Epithelial cell of esophagus (primary cell): ENCODE data around the gene TNFSF8.
A peak's percentile ranks its signal among the peaks of the same experiment; 100 is the strongest.

Experiments used
- DNase-seq: peaks from one replicate; pipeline ENCODE4 v3.0.0; 2010; ENCODE audit warnings: low read depth
- H3K4me3 ChIP-seq: 2 replicates; pipeline ENCODE4 v1.5.1; 2011; ENCODE audit warnings: mild to moderate bottlenecking, low read length, control low read depth
- CTCF ChIP-seq: IDR thresholded peaks from 2 replicates; pipeline ENCODE4 v1.5.1; 2011; ENCODE audit warnings: low read depth, mild to moderate bottlenecking, low read length, control low read depth, inconsistent platforms; ENCODE audit not compliant: insufficient read depth; ENCODE audit errors: missing control alignments

Gene TNFSF8

DNA sequence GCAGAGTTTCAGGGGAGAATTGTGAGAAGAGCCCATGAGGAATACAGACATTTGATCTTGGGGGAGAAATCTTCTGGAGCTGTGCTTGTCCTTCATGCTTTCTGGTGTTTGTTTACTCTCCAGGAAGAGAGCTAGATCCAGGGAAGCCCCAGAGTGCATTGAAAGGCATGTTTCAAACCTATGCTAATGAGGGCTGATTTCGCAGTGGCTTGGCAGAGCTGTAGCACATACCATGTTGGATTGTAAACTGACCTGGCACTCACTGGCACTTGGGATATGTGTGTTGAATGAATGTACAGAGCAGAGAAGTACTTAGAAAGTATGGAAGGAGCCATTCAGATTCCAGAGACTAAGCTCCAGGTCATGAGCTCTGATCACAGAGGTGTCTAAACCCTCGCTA is 30.9 kb downstream of the TNFSF8 start:
- no peak overlapping the region for H3K4me3 ChIP-seq

GRCh38 chr9:114898741-114899140 is 31.6 kb downstream of the TNFSF8 start:
- no peak for DNase-seq
- TF ChIP-seq CTCF = no peak
- no peak overlapping the region for H3K4me3 ChIP-seq

More for the DNA sequence above, 30.9 kb downstream of the TNFSF8 start:
- DNase-seq = no peak
- TF ChIP-seq CTCF = no peak

GRCh38 chr9:114897196-114897595 is 33.2 kb downstream of the TNFSF8 start:
- no peak overlapping the region for H3K4me3 ChIP-seq
- no peak for DNase-seq
- no peak for TF ChIP-seq CTCF

DNA sequence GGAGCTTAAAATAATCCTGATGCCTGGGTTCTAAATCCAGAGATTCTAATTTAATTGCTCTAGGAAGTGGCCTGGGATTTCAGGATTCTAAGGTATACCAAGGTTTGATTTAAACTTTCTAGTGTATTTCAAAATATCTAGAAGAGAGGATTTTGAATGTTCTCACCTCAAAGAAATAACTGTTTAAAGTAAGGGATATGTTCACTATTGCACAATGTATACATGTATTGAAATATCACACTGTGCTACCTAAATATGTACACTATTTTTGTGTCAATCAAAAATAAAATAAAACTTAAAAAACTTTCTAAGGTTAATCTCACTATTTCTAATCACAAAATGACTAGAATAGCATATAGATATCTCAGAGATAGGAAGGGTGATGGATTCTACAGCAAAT is 34.0 kb downstream of the TNFSF8 start:
- TF ChIP-seq CTCF = no peak
- no peak overlapping the region for H3K4me3 ChIP-seq
- DNase-seq = no peak

GRCh38 chr9:114895521-114895991 is 34.8 kb downstream of the TNFSF8 start:
- no peak overlapping the region for H3K4me3 ChIP-seq
- DNase-seq = no peak
- no peak for TF ChIP-seq CTCF

GRCh38 chr9:114894609-114895433 is 35.6 kb downstream of the TNFSF8 start:
- DNase-seq = peak; percentile 90
- TF ChIP-seq CTCF = no peak

DNA sequence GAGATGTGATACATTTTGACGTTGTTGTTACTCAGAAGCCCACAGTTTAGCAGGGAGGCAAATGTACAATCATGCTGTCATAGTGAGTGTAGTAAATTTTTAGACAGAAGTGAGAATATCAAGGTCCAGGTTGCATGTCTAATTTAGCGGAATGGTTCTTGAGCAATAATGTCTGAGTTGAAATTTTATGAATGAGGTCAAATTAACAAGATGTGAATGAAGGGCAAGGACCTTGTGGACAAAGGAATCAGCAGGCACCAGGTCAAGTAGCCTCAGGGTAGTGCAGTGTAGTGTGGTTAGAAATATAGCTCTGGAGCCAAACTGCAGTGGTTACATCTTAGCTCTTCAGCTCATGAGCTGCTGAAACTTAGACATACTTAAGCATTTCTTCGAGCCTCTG is 36.2 kb downstream of the TNFSF8 start:
- H3K4me3 ChIP-seq = no peak overlapping the region
- no peak for DNase-seq
- no peak for TF ChIP-seq CTCF

More at GRCh38 chr9:114894609-114895433, 35.6 kb downstream of the TNFSF8 start:
- H3K4me3 ChIP-seq = no peak overlapping the region
